Activated CD8-positive, alpha-beta memory T cell treated with anti-CD3 and anti-CD28 coated beads, Interleukin-2, amount 50 U/mL, for 4 hours (primary cell): Measurements from ENCODE around the gene IL1B.
"Not testable (repeated sequence)": the region's sequence is repeated elsewhere in the genome, so short reads cannot be mapped to it uniquely, and the experiment has no call there.

Source experiments
- DNase-seq: peaks from one replicate; pipeline ENCODE4 v3.0.0-alpha.2; 2020

IL1B gene

GRCh38 chr2:112836695-112837117, at the start of gene IL1B:
Gene IL1B, minus strand, starts transcription at chr2:112836779. Its CDS starts 550 bp downstream, at chr2:112836229.
- DNase-seq = no peak

- DNase-seq = no peak
These were observed 49.7 kb upstream of the IL1B start for GRCh38 chr2:112886291-112886690.

GRCh38 chr2:112885506-112885902, 48.9 kb upstream of the IL1B start:
- DNase-seq = no peak

DNA sequence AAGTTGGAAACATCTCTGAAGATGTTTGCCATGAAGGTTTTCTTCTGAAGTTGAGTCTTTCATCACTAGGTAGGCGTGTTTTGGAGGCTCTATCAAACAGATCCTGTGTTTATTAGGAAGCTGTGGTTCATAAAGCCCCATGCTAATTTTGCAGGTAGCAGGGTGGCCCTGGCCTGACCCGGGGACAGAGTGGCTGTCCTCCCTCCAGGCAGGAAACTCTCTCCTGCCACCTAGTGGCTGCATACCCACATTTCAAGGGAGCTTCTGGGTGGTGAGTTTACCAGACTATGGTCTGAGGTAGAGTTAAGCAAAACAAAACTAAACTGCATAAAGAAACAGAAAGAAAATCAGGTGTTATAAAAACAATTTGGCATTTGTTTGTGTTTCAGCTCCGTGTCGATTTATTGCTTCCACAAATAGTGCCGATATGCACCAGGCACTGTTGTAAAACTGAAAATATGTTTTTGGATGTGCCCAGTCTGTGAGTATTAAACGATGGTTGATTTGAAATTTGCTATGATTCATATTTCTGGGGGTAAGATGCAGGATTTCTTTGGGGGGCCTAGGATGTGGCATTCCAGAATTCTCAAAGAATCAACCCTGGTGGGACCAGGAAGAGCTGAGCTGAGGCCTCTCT, 48.4 kb upstream of the IL1B start:
- DNase-seq = peak; percentile 63

DNA sequence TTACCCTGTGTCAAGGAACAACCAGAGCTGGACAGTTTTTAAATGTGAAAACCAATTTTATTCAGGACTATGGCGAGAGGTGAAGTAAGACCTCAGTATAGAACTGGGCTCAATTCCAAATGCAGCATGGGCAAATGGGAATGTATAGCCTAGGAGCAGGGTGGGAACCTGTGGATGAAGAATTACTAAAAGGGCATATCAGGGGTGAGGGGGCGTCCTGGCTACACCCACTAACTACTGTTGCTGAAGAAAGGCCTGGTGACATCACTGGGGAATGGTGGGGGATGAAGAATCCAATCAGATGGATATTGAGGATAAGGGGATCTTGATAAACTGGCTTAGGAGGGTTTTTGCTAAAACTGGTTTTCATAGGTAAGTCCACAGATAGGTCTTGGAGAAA, 47.1 kb upstream of the IL1B start:
- DNase-seq = no peak

DNA sequence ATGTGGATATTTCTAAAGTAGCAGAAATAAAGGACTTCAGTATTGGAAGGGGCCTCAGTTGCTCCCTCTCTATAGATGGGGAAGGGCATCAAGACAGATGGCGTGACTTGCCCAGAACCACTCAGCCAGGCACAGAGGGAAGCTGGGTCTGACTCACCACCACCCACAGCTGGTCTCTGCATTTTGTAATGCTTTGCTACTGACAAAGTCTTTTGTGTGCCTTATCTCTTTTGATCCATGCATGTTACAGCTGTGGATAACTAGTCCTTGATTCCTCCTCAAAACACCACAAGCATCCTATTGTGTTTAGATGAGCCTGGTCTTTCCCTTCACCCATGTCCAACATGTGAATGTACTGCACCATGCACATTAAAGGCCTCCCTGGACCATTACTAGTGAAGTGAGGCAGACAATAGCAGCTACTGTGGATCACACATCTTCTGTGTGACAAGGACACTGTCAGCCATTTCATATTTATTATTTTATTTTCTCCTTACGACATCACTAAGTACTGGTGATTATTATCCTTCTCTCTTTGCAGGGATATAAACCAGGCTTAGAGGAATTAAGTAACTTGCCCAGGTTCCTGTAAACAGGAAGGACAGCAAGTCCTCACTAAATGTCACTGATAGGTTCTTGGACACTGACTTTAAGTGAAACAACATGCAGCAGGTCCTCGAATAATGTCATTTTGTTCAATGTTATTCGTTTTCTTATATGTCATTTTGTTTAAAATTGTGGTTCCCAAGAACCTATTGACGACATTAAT, 44.8 kb upstream of the IL1B start:
- no peak for DNase-seq

GRCh38 chr2:112880696-112881095, 44.1 kb upstream of the IL1B start:
- no peak for DNase-seq

- no peak for DNase-seq
These were observed 43.5 kb upstream of the IL1B start for GRCh38 chr2:112880091-112880531.

DNA sequence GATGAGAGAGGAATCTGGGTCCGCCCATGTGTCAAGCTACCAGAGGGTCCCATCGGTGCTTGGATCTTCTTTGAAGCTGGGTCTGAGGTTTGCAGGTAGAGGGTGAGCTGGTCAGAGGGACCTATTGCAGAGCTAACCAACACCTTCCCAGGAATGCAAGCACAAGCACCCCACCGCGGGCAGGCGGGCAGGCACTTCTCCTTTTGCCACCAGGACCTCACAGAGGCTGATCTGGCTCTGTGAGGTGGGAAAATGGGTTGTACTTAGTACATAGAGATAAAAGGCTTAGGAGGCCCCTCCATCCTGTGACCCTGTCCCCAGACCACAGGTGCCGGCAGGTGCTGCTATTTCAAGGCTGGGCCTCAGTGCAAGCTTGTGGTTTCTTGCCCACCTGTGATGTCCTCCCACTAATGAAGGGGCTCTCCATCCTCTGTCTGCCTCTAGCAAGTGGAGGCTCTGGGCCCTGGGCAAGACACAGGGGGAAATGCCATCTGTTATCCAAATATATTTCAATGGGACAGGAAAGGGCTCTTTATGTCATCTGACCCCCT, 43.0 kb upstream of the IL1B start:
- no peak for DNase-seq

DNA sequence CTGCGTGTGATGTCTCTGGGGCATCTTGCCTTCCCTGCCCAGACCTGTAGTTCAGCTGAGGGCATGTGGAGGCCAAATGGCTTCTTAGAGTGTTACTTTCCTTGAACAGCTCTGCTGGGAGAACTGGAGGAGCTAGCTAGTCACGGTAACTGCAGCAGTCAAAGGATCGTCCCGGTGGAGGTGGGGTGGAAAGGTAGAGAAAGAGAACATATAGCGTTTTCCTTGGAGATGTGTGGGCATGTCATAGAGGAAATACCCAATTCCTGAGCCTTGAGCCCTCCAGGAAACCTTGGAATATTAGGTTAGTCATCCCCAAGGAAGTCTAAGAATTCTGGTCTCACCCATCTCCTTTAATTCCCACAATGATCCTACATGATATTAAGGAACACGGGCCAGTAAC, 40.8 kb upstream of the IL1B start:
- no peak for DNase-seq

- no peak for DNase-seq
These were observed 40.4 kb upstream of the IL1B start for GRCh38 chr2:112876971-112877361.

GRCh38 chr2:112876257-112876970, 39.8 kb upstream of the IL1B start:
- DNase-seq = no peak

- DNase-seq = no peak
These were observed 34.6 kb upstream of the IL1B start for GRCh38 chr2:112870841-112871835.

DNA sequence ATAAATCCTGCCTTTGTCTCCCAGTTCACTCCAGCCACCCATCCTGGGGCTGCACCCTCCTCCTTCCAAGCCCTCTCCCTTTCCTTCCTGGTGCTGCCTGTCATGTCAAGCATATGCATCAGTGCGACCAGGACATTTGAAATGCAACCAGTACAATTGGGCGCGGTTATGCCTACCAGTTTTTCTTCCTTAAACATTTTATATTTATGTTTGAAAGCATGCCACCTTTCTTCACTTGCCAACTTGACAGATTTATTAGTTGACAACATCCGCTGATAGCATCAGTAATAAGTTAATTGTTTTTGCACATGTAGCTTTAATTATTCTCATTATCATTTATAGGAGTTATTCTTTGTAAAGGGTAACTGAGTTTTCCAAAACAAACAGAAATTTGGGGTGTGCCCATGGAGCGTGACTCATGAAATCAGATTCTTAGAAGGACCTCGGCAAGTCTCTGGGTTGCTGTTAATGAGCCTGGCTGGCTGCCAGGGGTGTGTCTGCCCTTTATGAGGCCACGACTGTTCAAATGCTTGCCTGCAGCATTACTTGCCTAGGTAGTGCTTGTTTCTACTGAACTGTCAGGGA, 32.8 kb upstream of the IL1B start:
- no peak for DNase-seq

- DNase-seq = no peak
These were observed 31.4 kb upstream of the IL1B start for GRCh38 chr2:112867701-112868631.

- DNase-seq = no peak
These were observed 29.7 kb upstream of the IL1B start for GRCh38 chr2:112866128-112866835.

DNA sequence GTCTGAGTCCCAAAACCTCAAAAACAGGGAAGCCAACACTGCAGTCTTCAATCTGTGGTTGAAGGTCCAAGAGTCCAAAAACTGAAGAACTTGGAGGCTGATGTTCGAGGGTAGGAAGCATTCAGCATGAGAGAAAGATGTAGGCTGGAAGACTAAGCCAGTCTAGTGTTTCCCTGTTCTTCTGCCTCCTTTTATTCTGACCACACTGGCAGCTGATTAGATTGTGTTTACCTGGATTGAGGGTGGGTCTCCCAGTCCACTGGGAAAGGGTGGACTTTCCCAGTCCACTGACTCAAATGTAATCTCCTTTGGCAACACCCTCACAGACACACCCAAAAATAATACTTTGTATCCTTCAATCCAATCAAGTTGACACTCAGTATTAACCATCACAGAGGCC, 27.5 kb upstream of the IL1B start:
- DNase-seq = no peak

GRCh38 chr2:112859406-112860183, 23.0 kb upstream of the IL1B start:
- not testable (repeated sequence) for DNase-seq

DNA sequence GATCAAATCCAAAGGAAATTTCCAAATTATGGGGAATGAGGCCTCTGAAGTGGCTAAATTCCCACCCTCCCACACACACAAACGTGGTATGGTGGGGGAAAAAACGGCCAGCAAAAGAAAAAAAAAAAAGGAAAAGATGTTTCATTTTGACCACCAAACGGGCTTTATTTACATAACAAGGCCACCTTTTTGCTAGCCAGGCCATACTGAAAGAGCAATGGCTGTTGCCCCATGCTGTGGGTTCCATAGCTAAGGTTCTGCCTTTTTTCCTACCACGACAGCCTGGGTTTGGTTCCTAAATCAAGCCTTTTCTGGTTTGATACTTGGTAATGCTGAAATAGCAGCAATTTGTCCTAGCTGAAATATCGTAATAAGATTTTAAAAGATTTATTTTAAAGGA, 14.0 kb upstream of the IL1B start:
- DNase-seq = no peak
